A549 (cell line): ENCODE results near the gene LMNA. TPM values are rescaled to one million over a fixed set of nuclear protein-coding genes. Genes with fewer than 3 reads are reported as not detected.
A peak's percentile ranks its signal among the peaks of the same experiment; 100 is the strongest.

Source experiments
- ATAC-seq, 2 experiments: fragments of 200-7000 bp in 1 of 2; fragments of >200 bp in 1 of 2; cut with Nextera tagmentation in 1 of 2; cut with Tn5 transposase in 1 of 2; 3 replicates each; pipeline versions ENCODE4 v1.8.0 to v1.9.1; 2018 to 2020; ENCODE audit warnings: mild to moderate bottlenecking in 1 of 2, moderate library complexity in 1 of 2
- CTCF ChIA-PET: fragments of 300-600 bp; sonication (Branson Sonifier 250); formaldehyde crosslinking; extraction: SDS; loops from one replicate; lab custom pipeline; 2021; ENCODE audit warnings: antibody characterized with exemption, inconsistent platforms; lab: Yijun Ruan, JAX
- POLR2A ChIA-PET: fragments of 350-600 bp; formaldehyde crosslinking; extraction: SDS; loops from one replicate; lab custom pipeline; 2021; ENCODE audit warnings: antibody characterized with exemption, inconsistent platforms; lab: Yijun Ruan, JAX
- DNase-seq, 2 experiments: peaks; one replicate each; pipeline versions ENCODE4 v3.0.0 to v3.0.0-alpha.2; 2011 to 2016; ENCODE audit warnings: low read depth in 1 of 2, low spot score in 1 of 2
- FAIRE-seq: peaks from 2 replicates; lab custom pipeline; 2011; peaks lifted over from hg19 to GRCh38; lab: Jason Lieb, UNC
- H3K27ac ChIP-seq, 2 experiments: fragments of >200 bp; sonication (Bioruptor Twin); formaldehyde crosslinking; 3 replicates each; pipeline ENCODE4 v1.5.1; 2016 to 2017
- H3K4me1 ChIP-seq: fragments of >200 bp; sonication (Bioruptor Twin); formaldehyde crosslinking; 3 replicates; pipeline ENCODE4 v1.6.1; 2016
- H3K4me2 ChIP-seq: fragments of >200 bp; sonication (Bioruptor Twin); formaldehyde crosslinking; 3 replicates; pipeline ENCODE4 v1.6.1; 2016
- H3K4me3 ChIP-seq: fragments of >200 bp; sonication (Bioruptor Twin); formaldehyde crosslinking; 3 replicates; pipeline ENCODE4 v1.5.1; 2016
- H3K9me3 ChIP-seq: fragments of >200 bp; sonication (Bioruptor Twin); formaldehyde crosslinking; 3 replicates; pipeline ENCODE4 v1.6.1; 2016
- ATOH8 ChIP-seq: fragments of 250-450 bp; sonication (Bioruptor Pico); IDR thresholded peaks from 2 replicates; pipeline ENCODE4 v1.5.0; 2020; ENCODE audit warnings: low read depth, mild to moderate bottlenecking, moderate library complexity
- CEBPB ChIP-seq, 2 experiments: fragments of >200 bp in 1 of 2; sonication (Bioruptor Twin) in 1 of 2; formaldehyde crosslinking in 1 of 2; IDR thresholded peaks; 2 replicates each; pipeline ENCODE4 v1.6.1; 2012 to 2016
- CHD4 ChIP-seq: fragments of 200-600 bp; sonication (generic); IDR thresholded peaks from 2 replicates; pipeline ENCODE4 v1.6.1; 2016; ENCODE audit warnings: antibody characterized with exemption, mild to moderate bottlenecking, borderline replicate concordance
- CTCF ChIP-seq: fragments of >200 bp; sonication (Bioruptor Twin); formaldehyde crosslinking; IDR thresholded peaks from 3 replicates; pipeline ENCODE4 v1.5.1; 2016
- EHF ChIP-seq: fragments of 250-450 bp; sonication (Bioruptor Pico); IDR thresholded peaks from 2 replicates; pipeline ENCODE4 v1.5.0; 2020; ENCODE audit warnings: mild to moderate bottlenecking
- EP300 ChIP-seq, 2 experiments: fragments of >200 bp; sonication (Bioruptor Twin); formaldehyde crosslinking; IDR thresholded peaks; 2 replicates in 1 of 2; 3 replicates in 1 of 2; pipeline ENCODE4 v1.6.1; 2016 to 2017
- FOSB ChIP-seq: fragments of 250-450 bp; sonication (Bioruptor Pico); IDR thresholded peaks from 2 replicates; pipeline ENCODE4 v1.5.0; 2020; ENCODE audit warnings: mild to moderate bottlenecking, moderate library complexity
- HDAC2 ChIP-seq: fragments of 200-600 bp; sonication (generic); IDR thresholded peaks from 2 replicates; pipeline ENCODE4 v1.6.1; 2016
- MAFK ChIP-seq: fragments of 450-650 bp; IDR thresholded peaks from 2 replicates; pipeline ENCODE4 v1.6.1; 2014; ENCODE audit not compliant: partially characterized antibody
- MAX ChIP-seq: IDR thresholded peaks from 2 replicates; pipeline ENCODE4 v1.6.1; 2012
- MYC ChIP-seq: IDR thresholded peaks from 2 replicates; pipeline ENCODE4 v1.6.1; 2012; ENCODE audit warnings: mild to moderate bottlenecking, inconsistent platforms, low read length, improper control_type of control experiment, borderline replicate concordance
- NFE2L2 ChIP-seq: fragments of 150-350 bp; conservative IDR thresholded peaks from 2 replicates; pipeline ENCODE4 v1.6.1; 2014; ENCODE audit warnings: low read length
- NPAS2 ChIP-seq: fragments of 250-450 bp; sonication (Bioruptor Pico); IDR thresholded peaks from 2 replicates; pipeline ENCODE4 v1.8.0; 2022; ENCODE audit warnings: mild to moderate bottlenecking, moderate library complexity, borderline replicate concordance
- POLR2A ChIP-seq: IDR thresholded peaks from 2 replicates; pipeline ENCODE4 v1.6.1; 2012; ENCODE audit warnings: mild to moderate bottlenecking, low read length
- POLR2AphosphoS2 ChIP-seq: conservative IDR thresholded peaks from 2 replicates; pipeline ENCODE4 v1.6.1; 2012; ENCODE audit warnings: low read length, improper control_type of control experiment, inconsistent platforms
- RAD21 ChIP-seq, 2 experiments: fragments of >200 bp in 1 of 2; sonication (Bioruptor Twin) in 1 of 2; formaldehyde crosslinking in 1 of 2; IDR thresholded peaks in 1 of 2; conservative IDR thresholded peaks in 1 of 2; 2 replicates in 1 of 2; 3 replicates in 1 of 2; pipeline ENCODE4 v1.6.1; 2012 to 2018; ENCODE audit warnings: inconsistent platforms in 1 of 2
- REST ChIP-seq: fragments of 200-600 bp; sonication (generic); IDR thresholded peaks from 2 replicates; pipeline ENCODE4 v1.6.1; 2016; ENCODE audit warnings: antibody characterized with exemption, mild to moderate bottlenecking, moderate library complexity
- TFCP2L1 ChIP-seq: fragments of 250-450 bp; sonication (Bioruptor Pico); IDR thresholded peaks from 2 replicates; pipeline ENCODE4 v1.5.0; 2021; ENCODE audit warnings: mild to moderate bottlenecking
- ZFP36 ChIP-seq: fragments of 450-650 bp; IDR thresholded peaks from 2 replicates; pipeline ENCODE4 v1.6.1; 2014; ENCODE audit warnings: borderline replicate concordance; ENCODE audit not compliant: partially characterized antibody
- ZSCAN20 ChIP-seq: fragments of 250-450 bp; sonication (Bioruptor Pico); IDR thresholded peaks from 2 replicates; pipeline ENCODE4 v1.8.0; 2022; ENCODE audit warnings: mild to moderate bottlenecking, moderate library complexity
- WGBS: methylation state at CpG from one replicate; pipeline ENCODE4 v1.1.6; 2017; ENCODE audit errors: missing lambda C conversion rate; 5-methylcytosine and 5-hydroxymethylcytosine counted together
- polyA plus RNA-seq, 4 experiments: library from polyadenylated mRNA; depleted of rRNA in 3 of 4; stranded (reverse); fragments of >200 nt; fragmentation: RNase III in 1 of 4; extraction: RNeasy Plus Mini Kit Qiagen cat#74134 plus additional on column Dnase treatment in 1 of 4; gene quantifications; 2 replicates in 3 of 4; 3 replicates in 1 of 4; pipeline ENCODE4 v1.2.3, GENCODE V29; 2011 to 2017

LMNA gene
- polyA plus RNA-seq, 2 of the 4 experiments (the other 2 are of a cell fraction), result 214 to 286 TPM

- TF ChIP-seq EHF (CRISPR knock-in tag) (no peak), RAD21 (conservative IDR thresholded peaks at IDR 0.05 in 1 of 2, IDR thresholded peaks at IDR 0.05 in 1 of 2) (no peak)
Measured at GRCh38 chr1:156075162-156075561, 39.3 kb upstream of the LMNA start (continued).

- Histone ChIP-seq H3K9me3 (no peaks in the 10 kb centered on the region), H3K27ac (no peak overlapping the region), H3K4me3 (no peak overlapping the region), H3K4me1 (peaks cover 5% of the 10 kb centered on the region; the same call in 1 of the 3 replicates), H3K4me2 (no peak overlapping the region)
- ATAC-seq, result no peak
- ChIA-PET CTCF (interaction anchor here (0.7 to 2.9 kb wide), 9 partner anchors 10 to 138 kb away, joined by 3 to 29 read pairs (median 4); partner anchors contain the start of gene UBQLN4), POLR2A (interaction anchor here (0.9 kb wide), 2 partner anchors 10 to 137 kb away, joined by 3 read pairs; partner anchors contain the start of gene PMF1)
- no peak for TF ChIP-seq TFCP2L1 (CRISPR knock-in tag)
- 0 out of 2 replicates have a peak, but pooled peaks have one; percentile 10 for TF ChIP-seq NFE2L2
- no peak for DNase-seq
- FAIRE-seq, result no peak
- 67% methylated on average over 4 of the region's 4 CpGs for WGBS
Measured at GRCh38 chr1:156075775-156076204, 38.7 kb upstream of the LMNA start.

GRCh38 chr1:156076609-156077429, 37.7 kb upstream of the LMNA start:
- FAIRE-seq (no peak), DNase-seq (no peak), ATAC-seq (no peak)
- H3K4me1 ChIP-seq, result peaks cover 11% of the 10 kb centered on the region; the same call in 2 of the 3 replicates
- no peak overlapping the region for H3K27ac ChIP-seq
- no peak overlapping the region for H3K4me3 ChIP-seq
- TF ChIP-seq ZSCAN20 (CRISPR knock-in tag), result no peak
- TF ChIP-seq FOSB (CRISPR knock-in tag), result no peak
- no peak for TF ChIP-seq CHD4
- TF ChIP-seq ZFP36, result no peak
- no peak for TF ChIP-seq POLR2AphosphoS2
- TF ChIP-seq MYC, result no peak
- no peak for TF ChIP-seq TFCP2L1 (CRISPR knock-in tag)
- no peak for TF ChIP-seq CTCF
- no peak for TF ChIP-seq MAX
- TF ChIP-seq MAFK, result no peak
- no peak overlapping the region for H3K4me2 ChIP-seq
- WGBS, result 96% methylated on average over 73 of the region's 73 CpGs
- ChIA-PET CTCF (interaction anchor here (2.0 to 2.9 kb wide), 2 partner anchors 11 to 13 kb away, joined by 5 to 29 read pairs; no protein-coding TSS in a partner anchor), POLR2A (no interaction called here)
- no peaks in the 10 kb centered on the region for H3K9me3 ChIP-seq

- POLR2A ChIA-PET, result no interaction called here
- ATAC-seq (no peak), DNase-seq (no peak), FAIRE-seq (no peak)
- peaks cover 11% of the 10 kb centered on the region; the same call in 2 of the 3 replicates for H3K4me1 ChIP-seq
- no peak for TF ChIP-seq EP300 (IDR thresholded peaks at IDR 0.05)
- TF ChIP-seq ATOH8 (CRISPR knock-in tag), result no peak
- no peak for TF ChIP-seq ZSCAN20 (CRISPR knock-in tag)
- TF ChIP-seq CEBPB (IDR thresholded peaks at IDR 0.05), result no peak
- TF ChIP-seq EHF (CRISPR knock-in tag), result no peak
- no peak for TF ChIP-seq HDAC2
- no peak for TF ChIP-seq REST
- no peak for TF ChIP-seq POLR2A
- no peak for TF ChIP-seq ZFP36
- no peak for TF ChIP-seq NPAS2 (CRISPR knock-in tag)
- TF ChIP-seq, all 56 proteins: peak for 0
- 92% methylated on average over 18 of the region's 19 CpGs for WGBS
- no peak overlapping the region for H3K27ac ChIP-seq
- H3K4me3 ChIP-seq, result no peak overlapping the region
- no peak overlapping the region for H3K4me2 ChIP-seq
- no peaks in the 10 kb centered on the region for H3K9me3 ChIP-seq
- CTCF ChIA-PET, result interaction anchor here (2.1 to 2.9 kb wide), 2 partner anchors 11 to 53 kb away, joined by 8 to 19 read pairs; no protein-coding TSS in a partner anchor
Measured at GRCh38 chr1:156077430-156077760, 37.1 kb upstream of the LMNA start.
